Transverse colon (tissue), 4 donors: ENCODE measurements around the gene MTO1.

Experiments
- CTCF ChIP-seq, 5 experiments: fragments of 200-600 bp in 3 of 5; fragments of 450-650 bp in 2 of 5; sonication (generic) in 3 of 5; IDR thresholded peaks; 1 replicate in 2 of 5; 2 replicates in 3 of 5; pipeline ENCODE4 v1.5.1; 2016 to 2017; ENCODE audit warnings: antibody characterized with exemption in 5 of 5, inconsistent platforms in 3 of 5, mild to moderate bottlenecking in 2 of 5, moderate library complexity in 1 of 5
- EP300 ChIP-seq: sonication (generic); formaldehyde crosslinking; IDR thresholded peaks from one replicate; pipeline ENCODE4 v1.6.1; 2017; ENCODE audit warnings: antibody characterized with exemption, low read depth
- POLR2A ChIP-seq: fragments of 450-650 bp; IDR thresholded peaks from one replicate; pipeline ENCODE4 v1.6.1; 2016; ENCODE audit warnings: antibody characterized with exemption, mild to moderate bottlenecking, moderate library complexity
- POLR2AphosphoS5 ChIP-seq, 3 donors: sonication (generic); formaldehyde crosslinking; IDR thresholded peaks; one replicate each; pipeline ENCODE4 v1.6.1; 2016; ENCODE audit warnings: antibody characterized with exemption in 3 of 3

GRCh38 chr6:73503027-73503772 is 41.7 kb downstream of the MTO1 start:
- TF ChIP-seq CTCF (IDR thresholded peaks at IDR 0.05) = no peak
- no peak for TF ChIP-seq EP300
- TF ChIP-seq POLR2AphosphoS5 (IDR thresholded peaks at IDR 0.05) = no peak
- TF ChIP-seq POLR2A = no peak
